Measurements from ENCODE around the gene DPYSL4.

The DPYSL4 gene

DNA sequence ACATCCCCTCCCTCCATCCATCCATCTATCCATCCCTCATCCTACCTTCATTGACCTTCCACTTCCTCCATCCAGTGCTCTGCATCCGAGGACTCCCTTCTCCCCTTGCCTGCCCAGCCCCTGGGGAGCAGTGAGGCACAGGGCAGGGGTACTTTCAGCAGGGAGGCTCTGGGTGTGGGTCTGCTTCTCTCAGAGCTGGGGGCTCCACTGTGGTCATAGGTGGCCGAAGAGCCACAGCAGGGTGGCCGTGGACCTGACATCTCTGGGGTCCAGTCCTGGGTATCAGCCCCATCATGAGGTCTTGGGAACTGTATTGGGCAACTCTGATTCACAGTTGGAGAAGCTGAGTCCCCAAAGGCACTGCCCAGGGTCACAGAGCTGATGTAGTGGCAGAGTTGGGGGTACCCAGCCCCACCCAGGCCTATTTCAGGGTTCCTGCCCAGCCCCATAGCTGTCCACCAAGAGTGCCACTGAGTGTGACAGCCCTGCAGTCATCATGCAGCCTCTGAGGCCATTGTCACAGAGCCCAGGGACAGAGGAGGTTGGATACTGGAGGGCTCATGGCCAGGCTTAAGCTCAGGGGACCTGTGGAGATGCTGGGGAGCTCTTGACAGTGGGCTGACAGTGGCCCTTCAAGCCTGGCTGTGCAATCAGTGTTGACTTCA lies 35.3 kb upstream of the DPYSL4 start:
- WGBS, 2 experiments (ENCODE audit: insufficient coverage in 2 of 2) = 75 to 97% methylated on average over 2 to 3 of the region's 3 CpGs

DNA sequence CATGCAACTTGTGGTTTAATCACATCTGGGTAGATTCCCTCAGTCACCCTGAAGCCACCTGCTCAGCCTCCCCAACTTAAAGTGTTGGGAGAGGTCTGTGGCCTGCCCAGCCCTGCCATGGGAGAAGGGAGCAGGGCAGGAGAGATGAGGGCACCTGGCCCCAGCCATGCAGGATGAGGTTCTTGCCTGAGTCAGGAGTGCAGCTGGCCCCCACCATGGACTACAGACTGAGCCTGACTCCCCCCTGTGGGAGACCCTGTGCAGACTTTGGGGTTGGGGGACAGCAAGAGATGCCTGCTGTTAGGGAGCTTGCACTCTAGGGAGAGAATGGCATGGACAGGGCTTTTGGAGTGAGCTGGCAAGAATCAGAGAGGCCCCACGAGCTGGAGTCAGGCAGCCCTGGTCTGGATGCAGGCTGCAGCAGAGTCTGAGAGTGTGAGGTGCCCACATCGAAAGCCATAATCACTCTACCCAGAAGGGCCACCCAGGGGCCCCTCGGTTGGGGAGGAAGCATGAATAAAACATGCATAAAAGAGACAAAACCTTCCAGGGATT lies 34.7 kb upstream of the DPYSL4 start:
- 65 to 72% methylated on average over 3 of the region's 3 CpGs for WGBS, 2 experiments (ENCODE audit: insufficient coverage in 2 of 2)
- Histone ChIP-seq H3K27ac (ENCODE audit: low read depth, low read length, severe bottlenecking) (no peak overlapping the region), H3K4me3 (ENCODE audit: extremely low read depth, insufficient read depth, low read length, poor library complexity, severe bottlenecking) (no peak overlapping the region), H3K9me3 (ENCODE audit: control insufficient read depth, low read length) (no peaks in the 10 kb centered on the region), H3K4me1 (ENCODE audit: control insufficient read depth, insufficient read depth, low read length, poor library complexity, severe bottlenecking) (no peaks in the 10 kb centered on the region), H3K36me3 (ENCODE audit: control insufficient read depth, insufficient read depth, low read length) (no peaks in the 10 kb centered on the region)

More for the DNA sequence above, 35.3 kb upstream of the DPYSL4 start:
- Histone ChIP-seq H3K27ac (ENCODE audit: low read depth, low read length, severe bottlenecking) (no peak overlapping the region), H3K4me3 (ENCODE audit: extremely low read depth, insufficient read depth, low read length, poor library complexity, severe bottlenecking) (no peak overlapping the region), H3K4me1 (ENCODE audit: control insufficient read depth, insufficient read depth, low read length, poor library complexity, severe bottlenecking) (no peaks in the 10 kb centered on the region), H3K9me3 (ENCODE audit: control insufficient read depth, low read length) (no peaks in the 10 kb centered on the region), H3K36me3 (ENCODE audit: control insufficient read depth, insufficient read depth, low read length) (no peaks in the 10 kb centered on the region)

DNA sequence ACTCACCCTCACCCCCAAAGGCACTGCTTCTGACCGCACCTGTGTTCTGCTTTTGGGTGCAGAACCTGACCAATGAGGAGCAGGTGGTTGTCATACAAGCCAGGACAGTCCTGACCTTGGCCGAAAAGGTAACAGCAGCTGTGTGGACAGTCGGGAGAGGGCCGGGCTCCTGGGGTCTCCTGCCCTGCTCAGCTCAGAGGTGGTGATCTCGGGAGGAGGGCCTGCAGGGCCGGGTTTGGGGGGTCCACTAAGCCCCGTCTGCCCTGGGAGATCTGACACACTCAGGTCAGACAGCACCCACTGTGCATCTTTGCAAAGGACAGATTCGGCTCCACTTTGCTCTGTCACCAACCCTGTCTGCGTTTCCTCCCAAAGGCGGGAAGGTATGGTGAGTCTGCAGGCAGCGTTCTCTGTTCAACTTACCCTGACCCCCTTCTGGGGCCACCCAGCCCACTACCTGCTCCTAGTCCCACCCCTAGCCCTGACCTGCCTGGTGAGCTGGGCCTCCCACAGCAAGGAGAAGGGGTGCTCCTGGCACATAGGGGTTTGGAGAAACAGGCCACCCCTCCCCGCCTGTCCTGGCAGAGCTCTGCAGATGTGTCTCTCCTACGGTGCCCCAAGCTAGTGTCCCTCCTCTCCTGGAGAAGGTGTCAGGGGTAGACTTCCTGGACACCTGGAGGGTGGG lies 33.7 kb upstream of the DPYSL4 start:
- no peaks in the 10 kb centered on the region for H3K9me3 ChIP-seq (ENCODE audit: control insufficient read depth, low read length)
- no peak overlapping the region for H3K4me3 ChIP-seq (ENCODE audit: extremely low read depth, insufficient read depth, low read length, poor library complexity, severe bottlenecking)
- no peaks in the 10 kb centered on the region for H3K36me3 ChIP-seq (ENCODE audit: control insufficient read depth, insufficient read depth, low read length)
- 90 to 92% methylated on average over 10 to 12 of the region's 13 CpGs for WGBS, 2 experiments (ENCODE audit: insufficient coverage in 2 of 2)
- no peaks in the 10 kb centered on the region for H3K4me1 ChIP-seq (ENCODE audit: control insufficient read depth, insufficient read depth, low read length, poor library complexity, severe bottlenecking)
- H3K27ac ChIP-seq (ENCODE audit: low read depth, low read length, severe bottlenecking) = no peak overlapping the region

DNA sequence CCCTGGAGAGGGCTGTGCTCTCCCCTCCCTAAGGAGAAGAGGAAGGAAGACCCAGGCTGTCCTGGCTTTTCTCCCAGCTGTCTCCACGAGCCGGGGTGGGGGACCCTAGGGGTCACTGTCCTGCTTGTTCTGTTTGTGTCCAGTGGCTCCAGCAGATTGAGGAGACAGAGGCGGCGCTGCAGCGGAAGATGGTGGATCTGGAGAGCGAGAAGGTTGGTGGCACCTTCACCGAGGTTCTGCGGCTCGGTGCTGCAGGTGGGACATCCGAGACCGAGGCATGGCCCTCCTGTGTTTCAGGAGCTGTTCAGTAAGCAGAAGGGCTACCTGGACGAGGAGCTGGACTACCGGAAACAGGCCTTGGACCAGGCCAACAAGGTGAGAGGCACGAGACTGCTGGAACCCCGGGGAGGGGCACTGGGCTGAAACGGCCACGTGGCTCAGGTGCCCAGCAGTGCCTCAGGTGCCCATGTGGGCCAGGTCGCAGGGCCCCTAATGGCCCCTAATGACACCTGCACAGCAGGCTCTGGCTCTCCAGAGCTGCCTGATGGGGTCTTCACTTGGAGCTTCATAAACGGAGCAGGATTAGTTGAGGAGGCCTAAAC lies 33.0 kb upstream of the DPYSL4 start:
- Histone ChIP-seq H3K27ac (ENCODE audit: low read depth, low read length, severe bottlenecking) (no peak overlapping the region), H3K4me3 (ENCODE audit: extremely low read depth, insufficient read depth, low read length, poor library complexity, severe bottlenecking) (no peak overlapping the region), H3K9me3 (ENCODE audit: control insufficient read depth, low read length) (no peaks in the 10 kb centered on the region), H3K4me1 (ENCODE audit: control insufficient read depth, insufficient read depth, low read length, poor library complexity, severe bottlenecking) (no peaks in the 10 kb centered on the region), H3K36me3 (ENCODE audit: control insufficient read depth, insufficient read depth, low read length) (no peaks in the 10 kb centered on the region)
- 91% methylated on average over 16 to 19 of the region's 19 CpGs for WGBS, 2 experiments (ENCODE audit: insufficient coverage in 2 of 2)

DNA sequence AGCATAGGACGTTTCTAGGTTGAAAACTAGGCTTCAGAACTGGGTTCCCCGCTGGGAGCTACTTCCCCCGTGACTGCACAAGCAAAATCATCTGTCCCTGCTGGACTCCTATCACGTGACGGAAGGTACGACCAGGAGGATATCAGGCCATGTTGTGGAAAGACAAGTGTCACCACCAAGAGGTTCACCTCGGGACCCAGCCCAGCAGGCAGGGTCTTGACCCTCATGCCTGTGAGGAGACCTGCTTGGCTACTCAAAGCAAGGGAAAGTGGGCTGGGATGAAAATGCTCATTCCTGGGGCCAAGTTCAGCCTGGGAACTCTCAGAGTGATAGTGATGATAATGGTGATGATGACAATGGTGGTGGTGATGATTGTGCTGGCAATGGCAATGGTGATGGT lies 32.3 kb upstream of the DPYSL4 start:
- WGBS, 2 experiments (ENCODE audit: insufficient coverage in 2 of 2) = 55 to 57% methylated on average over 7 of the region's 7 CpGs
- no peak overlapping the region for H3K27ac ChIP-seq (ENCODE audit: low read depth, low read length, severe bottlenecking)
- H3K4me3 ChIP-seq (ENCODE audit: extremely low read depth, insufficient read depth, low read length, poor library complexity, severe bottlenecking) = no peak overlapping the region
- H3K4me1 ChIP-seq (ENCODE audit: control insufficient read depth, insufficient read depth, low read length, poor library complexity, severe bottlenecking) = no peaks in the 10 kb centered on the region
- no peaks in the 10 kb centered on the region for H3K36me3 ChIP-seq (ENCODE audit: control insufficient read depth, insufficient read depth, low read length)
- H3K9me3 ChIP-seq (ENCODE audit: control insufficient read depth, low read length) = no peaks in the 10 kb centered on the region

DNA sequence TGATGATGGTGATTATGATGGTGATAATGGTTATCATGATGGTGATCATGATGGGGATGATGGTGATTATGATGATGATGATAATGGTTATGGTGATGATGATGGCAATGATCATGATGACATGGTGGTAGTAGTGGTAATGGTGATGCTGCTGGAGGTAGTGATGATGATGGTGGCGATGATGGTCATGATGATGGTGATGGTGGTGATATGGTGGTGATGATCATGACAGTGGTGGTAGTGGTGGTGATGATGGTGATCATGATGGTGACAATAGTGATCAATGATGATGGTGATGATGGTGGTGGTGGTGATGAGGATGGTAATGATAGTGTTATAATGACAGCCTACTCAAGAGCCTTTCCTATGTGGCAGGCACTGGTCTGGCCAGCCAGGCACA lies 31.8 kb upstream of the DPYSL4 start:
- H3K27ac ChIP-seq (ENCODE audit: low read depth, low read length, severe bottlenecking) = no peak overlapping the region
- H3K4me3 ChIP-seq (ENCODE audit: extremely low read depth, insufficient read depth, low read length, poor library complexity, severe bottlenecking) = no peak overlapping the region
- 80 to 93% methylated on average over 1 of the region's 1 CpG for WGBS, 2 experiments (ENCODE audit: insufficient coverage in 2 of 2)
- no peaks in the 10 kb centered on the region for H3K9me3 ChIP-seq (ENCODE audit: control insufficient read depth, low read length)
- H3K36me3 ChIP-seq (ENCODE audit: control insufficient read depth, insufficient read depth, low read length) = no peaks in the 10 kb centered on the region
- H3K4me1 ChIP-seq (ENCODE audit: control insufficient read depth, insufficient read depth, low read length, poor library complexity, severe bottlenecking) = no peaks in the 10 kb centered on the region

DNA sequence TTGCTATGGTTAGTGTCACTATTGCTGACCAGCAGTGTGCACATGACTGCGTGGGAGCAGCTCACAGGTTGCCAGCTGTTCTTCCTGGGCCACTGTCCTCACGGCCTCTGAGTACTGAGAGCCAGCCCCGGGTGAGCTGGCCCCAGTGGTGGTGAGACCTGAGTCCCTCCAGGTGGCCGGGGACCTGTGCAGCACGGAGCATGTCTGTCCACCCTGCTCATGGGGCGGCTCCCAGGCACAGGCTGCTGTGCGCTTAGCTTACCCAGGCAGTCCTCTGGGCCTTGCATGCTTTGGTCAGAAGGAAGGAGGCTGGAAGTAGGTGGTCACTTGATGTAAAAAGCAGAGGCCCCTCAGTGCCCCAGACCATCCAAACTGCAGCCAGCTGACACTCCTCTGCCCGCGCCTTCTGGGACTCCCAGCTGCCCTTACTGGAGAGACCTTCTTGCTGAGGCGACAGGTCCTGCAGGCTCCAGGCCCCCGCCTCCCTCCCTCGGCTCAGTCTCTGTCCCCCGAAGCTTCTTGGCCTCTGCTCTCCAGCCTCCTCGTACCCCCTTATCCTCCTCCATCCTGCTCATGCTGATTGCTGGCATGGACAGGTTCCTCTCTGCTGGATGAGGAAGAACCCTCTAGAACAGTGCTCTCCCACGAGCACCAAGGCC lies 30.9 kb upstream of the DPYSL4 start:
- WGBS, 2 experiments (ENCODE audit: insufficient coverage in 2 of 2) = 79 to 85% methylated on average over 11 to 15 of the region's 15 CpGs
- Histone ChIP-seq H3K9me3 (ENCODE audit: control insufficient read depth, low read length) (no peaks in the 10 kb centered on the region), H3K27ac (ENCODE audit: low read depth, low read length, severe bottlenecking) (no peak overlapping the region)

DNA sequence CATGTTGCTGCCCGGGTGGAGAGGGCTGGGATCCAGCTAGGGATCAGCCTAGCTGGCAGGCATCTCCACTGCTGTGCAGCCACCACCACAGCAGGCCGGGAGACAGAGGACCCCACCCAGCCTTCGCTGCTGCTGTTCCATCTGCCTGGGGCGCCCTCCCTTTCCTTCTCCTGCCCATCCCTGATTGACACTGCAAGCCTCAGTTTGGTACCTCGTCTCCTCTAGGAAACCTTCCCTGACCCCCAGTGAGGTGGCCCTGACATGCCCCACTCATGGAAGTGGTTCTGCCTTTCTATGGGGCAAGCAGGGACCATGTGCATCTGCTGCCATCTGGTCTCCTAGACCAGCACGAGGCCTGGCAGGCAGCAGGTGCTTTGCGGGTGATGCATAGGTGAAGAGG lies 30.4 kb upstream of the DPYSL4 start:
- no peaks in the 10 kb centered on the region for H3K36me3 ChIP-seq (ENCODE audit: control insufficient read depth, insufficient read depth, low read length)
- 85 to 89% methylated on average over 7 of the region's 7 CpGs for WGBS, 2 experiments (ENCODE audit: insufficient coverage in 2 of 2)
- H3K4me3 ChIP-seq (ENCODE audit: extremely low read depth, insufficient read depth, low read length, poor library complexity, severe bottlenecking) = no peak overlapping the region
- no peaks in the 10 kb centered on the region for H3K9me3 ChIP-seq (ENCODE audit: control insufficient read depth, low read length)
- no peaks in the 10 kb centered on the region for H3K4me1 ChIP-seq (ENCODE audit: control insufficient read depth, insufficient read depth, low read length, poor library complexity, severe bottlenecking)
- no peak overlapping the region for H3K27ac ChIP-seq (ENCODE audit: low read depth, low read length, severe bottlenecking)

More for the DNA sequence above, 30.9 kb upstream of the DPYSL4 start:
- Histone ChIP-seq H3K4me3 (ENCODE audit: extremely low read depth, insufficient read depth, low read length, poor library complexity, severe bottlenecking) (no peak overlapping the region), H3K4me1 (ENCODE audit: control insufficient read depth, insufficient read depth, low read length, poor library complexity, severe bottlenecking) (no peaks in the 10 kb centered on the region), H3K36me3 (ENCODE audit: control insufficient read depth, insufficient read depth, low read length) (no peaks in the 10 kb centered on the region)

DNA sequence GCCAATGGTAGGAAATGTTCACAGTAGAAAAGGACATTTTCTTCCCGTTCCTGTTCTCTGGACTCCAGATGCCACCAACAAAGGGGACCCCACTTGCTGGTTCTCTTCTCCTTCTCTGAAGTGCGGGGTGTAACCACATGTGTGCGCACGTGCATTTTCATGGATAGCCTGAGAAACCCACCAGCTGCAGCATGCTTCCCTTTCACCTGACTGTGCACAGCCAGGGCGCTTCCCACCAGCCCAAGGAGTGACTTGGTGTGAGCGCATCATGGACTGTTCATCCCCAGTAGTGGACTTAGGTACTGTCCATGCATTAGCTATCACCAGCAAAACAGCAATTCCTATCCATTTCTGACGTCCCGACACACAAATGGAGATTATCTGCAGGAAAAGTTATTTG lies 29.6 kb upstream of the DPYSL4 start:
- Histone ChIP-seq H3K36me3 (ENCODE audit: control insufficient read depth, insufficient read depth, low read length) (no peaks in the 10 kb centered on the region), H3K27ac (ENCODE audit: low read depth, low read length, severe bottlenecking) (no peak overlapping the region), H3K4me1 (ENCODE audit: control insufficient read depth, insufficient read depth, low read length, poor library complexity, severe bottlenecking) (no peaks in the 10 kb centered on the region), H3K4me3 (ENCODE audit: extremely low read depth, insufficient read depth, low read length, poor library complexity, severe bottlenecking) (no peak overlapping the region), H3K9me3 (ENCODE audit: control insufficient read depth, low read length) (no peaks in the 10 kb centered on the region)
- 89 to 91% methylated on average over 5 of the region's 8 CpGs for WGBS, 2 experiments (ENCODE audit: insufficient coverage in 2 of 2)

DNA sequence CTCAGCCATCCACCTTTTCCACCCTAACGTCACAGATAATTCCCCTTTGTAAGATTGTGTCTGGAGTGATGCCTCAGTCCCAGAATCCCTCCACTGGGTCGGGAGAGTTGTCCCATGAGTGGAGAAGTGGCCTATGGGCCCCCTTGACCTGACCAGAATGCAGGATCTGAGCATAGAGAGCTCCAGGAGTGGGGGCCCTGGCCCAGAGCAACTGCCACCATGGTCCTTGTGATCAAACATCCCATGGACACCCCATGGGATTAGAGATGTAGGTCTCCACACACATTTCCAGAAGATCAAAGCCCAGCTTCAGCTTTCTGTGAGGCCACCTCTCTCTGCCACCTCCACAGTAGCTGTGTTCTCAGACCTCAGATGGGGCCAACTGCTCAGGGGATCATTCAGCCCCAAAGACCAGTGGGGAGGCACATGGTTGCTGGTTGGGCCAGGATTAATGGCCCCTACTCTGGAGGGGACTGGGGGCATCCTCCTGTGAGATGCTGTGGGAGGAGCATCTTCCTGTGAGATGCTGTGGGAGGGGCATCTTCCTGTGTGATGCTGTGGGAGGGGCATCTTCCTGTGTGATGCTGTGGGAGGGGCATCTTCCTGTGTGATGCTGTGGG lies 28.5 kb upstream of the DPYSL4 start:
- H3K4me1 ChIP-seq (ENCODE audit: control insufficient read depth, insufficient read depth, low read length, poor library complexity, severe bottlenecking) = no peaks in the 10 kb centered on the region
- H3K9me3 ChIP-seq (ENCODE audit: control insufficient read depth, low read length) = no peaks in the 10 kb centered on the region
- H3K36me3 ChIP-seq (ENCODE audit: control insufficient read depth, insufficient read depth, low read length) = no peaks in the 10 kb centered on the region

More for the DNA sequence above, 28.5 kb upstream of the DPYSL4 start:
- Histone ChIP-seq H3K4me3 (ENCODE audit: extremely low read depth, insufficient read depth, low read length, poor library complexity, severe bottlenecking) (no peak overlapping the region), H3K27ac (ENCODE audit: low read depth, low read length, severe bottlenecking) (no peak overlapping the region)
- 86 to 100% methylated on average over 1 of the region's 2 CpGs for WGBS, 2 experiments (ENCODE audit: insufficient coverage in 2 of 2)
